GM10266 (cell line): ENCODE data around the gene TSPO.
"Not testable (repeated sequence)": the region's sequence is repeated elsewhere in the genome, so short reads cannot be mapped to it uniquely, and the experiment has no call there.

Experiments
- DNase-seq: peaks from one replicate; pipeline ENCODE4 v3.0.0; 2012; ENCODE audit errors: extremely low spot score
- CTCF ChIP-seq: IDR thresholded peaks from 2 replicates; pipeline ENCODE4 v1.5.1; 2012; ENCODE audit warnings: mild to moderate bottlenecking, low read depth; ENCODE audit not compliant: control insufficient read depth, insufficient read depth; ENCODE audit errors: missing control alignments

The TSPO gene

GRCh38 chr22:43151251-43152002 lies at the start of gene TSPO:
Gene TSPO, plus strand, starts transcription at chr22:43151559. Its CDS starts 7,680 bp downstream, at chr22:43159239.
- no peak for TF ChIP-seq CTCF
- peak; percentile 82 for DNase-seq

GRCh38 chr22:43104056-43104625 lies 47.2 kb upstream of the TSPO start:
- DNase-seq = not testable (repeated sequence)

GRCh38 chr22:43104950-43105349 lies 46.4 kb upstream of the TSPO start:
- not testable (repeated sequence) for DNase-seq

GRCh38 chr22:43106302-43106701 lies 45.1 kb upstream of the TSPO start:
- TF ChIP-seq CTCF = no peak
- no peak for DNase-seq

DNA sequence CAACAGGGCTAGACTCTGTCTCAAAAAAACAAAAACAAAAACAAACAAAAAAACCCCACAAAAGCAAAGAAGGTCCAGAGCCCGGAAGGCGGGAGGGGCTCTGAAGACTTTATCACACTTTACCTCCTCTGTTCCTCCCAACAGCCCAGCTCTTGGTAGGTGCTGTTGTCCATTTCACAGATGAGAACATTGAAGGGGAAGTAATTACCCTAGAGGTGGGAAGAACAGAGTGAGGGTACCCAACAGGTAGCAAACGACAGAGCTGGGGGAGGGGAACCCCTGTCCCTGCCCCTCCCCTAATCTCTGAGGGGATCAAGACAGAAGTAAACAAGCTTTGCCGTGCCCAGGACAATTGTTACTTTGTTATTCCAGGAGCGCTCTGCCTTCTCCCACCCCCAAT lies 41.8 kb upstream of the TSPO start:
- DNase-seq = no peak
- TF ChIP-seq CTCF = no peak

GRCh38 chr22:43109921-43110443 lies 41.4 kb upstream of the TSPO start:
- no peak for DNase-seq

DNA sequence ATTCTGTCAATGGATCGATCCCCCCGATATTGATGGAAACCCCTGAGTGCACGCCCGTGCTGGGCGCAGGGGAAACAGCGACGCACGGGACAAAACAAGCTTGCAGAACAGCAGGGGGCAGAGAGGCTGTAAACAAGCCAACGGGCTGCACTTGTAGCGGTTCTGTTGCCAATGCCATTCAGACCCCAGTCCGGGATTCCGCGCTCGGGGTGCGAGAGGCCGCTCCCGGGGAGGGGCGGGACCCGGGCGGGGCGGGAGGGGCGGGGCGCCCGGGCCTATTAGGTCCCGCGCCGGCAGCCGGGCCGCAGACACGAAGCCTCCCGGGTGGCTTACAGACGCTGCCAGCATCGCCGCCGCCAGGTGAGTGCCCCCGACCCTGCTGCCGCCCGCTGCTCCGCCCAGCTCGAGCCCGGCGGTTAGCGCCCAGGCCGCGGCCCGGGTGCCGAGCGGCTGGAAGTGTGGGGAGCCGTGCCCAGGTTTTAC lies 40.9 kb upstream of the TSPO start, which contains the start of gene BIK:
Gene BIK (plus strand): TSS at position 307 of the 483 bp plus-strand sequence. CDS start 13,273 bp downstream, outside the sequence.
- TF ChIP-seq CTCF = peak; percentile 19
- DNase-seq = no peak

More at GRCh38 chr22:43109921-43110443, 41.4 kb upstream of the TSPO start:
- no peak for TF ChIP-seq CTCF

DNA sequence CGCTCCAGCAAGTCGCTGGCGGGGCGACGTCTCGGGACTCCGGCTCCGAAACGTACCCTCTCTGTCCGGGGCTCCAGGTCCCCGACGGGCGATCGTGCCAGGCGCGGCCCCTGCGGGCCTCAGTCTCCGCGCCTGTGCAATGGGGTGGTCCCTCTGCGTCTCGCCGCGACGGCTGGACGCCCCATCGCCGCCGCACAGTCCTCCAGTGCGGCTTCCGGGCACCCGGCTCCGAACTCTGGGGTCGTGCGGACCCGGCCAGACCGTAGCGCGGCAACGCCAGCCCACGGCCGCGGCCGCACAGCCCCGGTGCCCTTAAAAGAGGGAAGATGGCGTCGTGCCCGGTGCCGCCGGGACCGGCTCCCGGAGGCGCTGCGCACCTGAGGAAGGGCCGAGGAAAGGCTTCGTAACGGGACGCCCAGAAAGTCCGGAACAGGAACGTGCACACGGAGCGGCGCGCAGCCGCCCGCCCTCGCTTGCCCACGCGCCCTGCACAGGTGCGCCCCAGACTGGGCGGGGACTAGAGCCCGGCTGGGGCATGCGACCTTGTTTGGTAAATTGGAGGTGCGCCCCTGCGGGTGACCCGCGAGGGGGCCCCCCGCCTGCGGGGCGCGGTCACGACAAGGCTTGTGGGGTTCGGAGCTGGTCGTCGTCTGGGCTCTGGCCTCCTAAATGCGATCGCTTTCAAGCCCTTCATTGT lies 40.3 kb upstream of the TSPO start:
- DNase-seq = no peak
- TF ChIP-seq CTCF = peak; percentile 15
